OCI-LY7 (cell line): ENCODE data around the gene RNF14. TPM values are rescaled to one million over a fixed set of nuclear protein-coding genes. Genes with fewer than 3 reads are reported as not detected.

Source experiments
- BruUV-seq: library from RNA; stranded (reverse); fragments of 400-500 nt; replicated peaks from 2 replicates; lab custom pipeline; 2021; lab: Mats Ljungman, UMichigan
- CTCF ChIA-PET: fragments of 300-600 bp; sonication (Branson Sonifier 250); formaldehyde crosslinking; loops from one replicate; lab custom pipeline; 2022; ENCODE audit warnings: antibody characterized with exemption; ENCODE audit not compliant: unreplicated experiment; lab: Charles Lee
- POLR2A ChIA-PET: fragments of 300-600 bp; sonication (Branson Sonifier 250); formaldehyde crosslinking; loops from one replicate; lab custom pipeline; 2022; ENCODE audit warnings: antibody characterized with exemption; lab: Charles Lee
- DNase-seq: peaks from one replicate; pipeline ENCODE4 v3.0.0-alpha.2; 2015; ENCODE audit warnings: low spot score
- H2AFZ ChIP-seq: fragments of 200-600 bp; sonication (generic), shearing (Covaris generic); 2 replicates; pipeline ENCODE4 v1.6.1; 2014; ENCODE audit warnings: mild to moderate bottlenecking, antibody characterized with exemption, low read length, moderate library complexity
- H3K27ac ChIP-seq: fragments of 200-600 bp; sonication (generic); 2 replicates; pipeline ENCODE4 v1.5.1; 2014; ENCODE audit warnings: mixed run types, low read depth, mild to moderate bottlenecking, moderate library complexity, low read length, inconsistent platforms; ENCODE audit not compliant: poor library complexity, severe bottlenecking
- H3K36me3 ChIP-seq: fragments of 200-600 bp; sonication (generic); 2 replicates; pipeline ENCODE4 v1.6.1; 2014; ENCODE audit warnings: mild to moderate bottlenecking, antibody characterized with exemption, low read length, moderate library complexity, mixed read lengths; ENCODE audit not compliant: insufficient read depth
- H3K4me1 ChIP-seq: fragments of 200-600 bp; sonication (generic); 2 replicates; pipeline ENCODE4 v1.5.1; 2014; ENCODE audit warnings: mild to moderate bottlenecking, low read length; ENCODE audit not compliant: insufficient read depth, poor library complexity, severe bottlenecking
- H3K4me2 ChIP-seq: fragments of 200-600 bp; sonication (generic); 2 replicates; pipeline ENCODE4 v1.6.1; 2014; ENCODE audit warnings: mild to moderate bottlenecking, low read length
- H3K4me3 ChIP-seq: fragments of 200-600 bp; sonication (generic); 2 replicates; pipeline ENCODE4 v1.5.1; 2014; ENCODE audit warnings: mild to moderate bottlenecking, low read depth, low read length; ENCODE audit not compliant: poor library complexity, severe bottlenecking
- H3K79me2 ChIP-seq: fragments of 200-600 bp; sonication (generic); 2 replicates; pipeline ENCODE4 v1.6.1; 2016; ENCODE audit warnings: low read depth, mild to moderate bottlenecking, low read length, moderate library complexity, mixed read lengths; ENCODE audit not compliant: insufficient read depth
- H3K9me2 ChIP-seq: fragments of 200-600 bp; sonication (generic); 2 replicates; pipeline ENCODE4 v1.6.1; 2016; ENCODE audit warnings: mild to moderate bottlenecking, low read length, mixed read lengths; ENCODE audit not compliant: insufficient read depth
- H3K9me3 ChIP-seq: fragments of 200-600 bp; sonication (generic); 2 replicates; pipeline ENCODE4 v1.6.1; 2014; ENCODE audit warnings: mild to moderate bottlenecking, mixed run types, low read length, mixed read lengths
- H4K20me1 ChIP-seq: fragments of 200-600 bp; sonication (generic); 2 replicates; pipeline ENCODE4 v1.6.1; 2014; ENCODE audit warnings: mild to moderate bottlenecking, antibody characterized with exemption, low read length, moderate library complexity, mixed read lengths; ENCODE audit not compliant: insufficient read depth
- CTCF ChIP-seq: fragments of 200-600 bp; sonication (generic); conservative IDR thresholded peaks from 2 replicates; pipeline ENCODE4 v1.5.1; 2014; ENCODE audit warnings: mild to moderate bottlenecking, antibody characterized with exemption, low read length, moderate library complexity, mixed read lengths
- EZH2phosphoT487 ChIP-seq: fragments of 200-600 bp; sonication (generic); IDR thresholded peaks from 2 replicates; pipeline ENCODE4 v1.6.1; 2018; ENCODE audit warnings: low read depth, borderline replicate concordance, mild to moderate bottlenecking, mixed run types, antibody characterized with exemption, low read length, moderate library complexity, mixed read lengths
- intact Hi-C: fragments of 100-400 bp; cut with micrococcal nuclease; formaldehyde crosslinking; loops from one replicate; pipeline ENCODE4 v1.10.0; 2022; ENCODE audit not compliant: unreplicated experiment
- total RNA-seq, 2 experiments: library from RNA; depleted of rRNA in 1 of 2; stranded (reverse); fragments of >200 nt in 1 of 2; shearing (Covaris generic) in 1 of 2; gene quantifications; 2 replicates each; pipeline ENCODE4 v1.2.3, GENCODE V29; 2014 to 2022

The RNF14 gene
- total RNA-seq, 2 experiments from 2014 or later, result 31.7 to 41.1 TPM

- ChIA-PET POLR2A (no interaction called here), CTCF (no interaction called here)
- Histone ChIP-seq H2AFZ (no peak overlapping the region), H3K79me2 (no peaks in the 10 kb centered on the region), H3K9me2 (no peaks in the 10 kb centered on the region), H3K4me2 (no peak overlapping the region), H3K9me3 (no peaks in the 10 kb centered on the region), H3K36me3 (peaks cover 79% of the 10 kb centered on the region), H3K4me3 (no peak overlapping the region), H4K20me1 (no peaks in the 10 kb centered on the region), H3K4me1 (peaks cover under 1% of the 10 kb centered on the region), H3K27ac (no peak overlapping the region)
- no peak for TF ChIP-seq EZH2phosphoT487
- no peak for TF ChIP-seq CTCF
- intact Hi-C loops, result no loop called here
- BruUV-seq, result no TSS peak
- DNase-seq, result no peak
Measured at GRCh38 chr5:142006363-142007236, 37.7 kb downstream of the RNF14 start.

DNA sequence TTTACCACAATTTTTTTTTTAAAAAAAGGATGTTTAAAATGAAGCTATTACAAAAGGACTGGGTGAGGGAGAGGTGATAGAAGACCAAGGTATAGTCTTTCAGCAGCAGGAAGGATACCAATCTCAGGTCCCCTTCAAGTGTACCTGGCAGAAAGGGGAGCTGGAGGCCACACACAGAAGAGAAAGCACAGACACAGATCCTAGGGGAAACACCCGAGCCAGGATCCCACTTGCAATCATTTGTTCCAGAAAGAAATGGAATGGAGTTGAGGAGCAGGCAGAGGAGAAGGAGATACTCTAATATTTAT is 38.3 kb downstream of the RNF14 start:
- Histone ChIP-seq H3K4me2 (no peak overlapping the region), H3K9me3 (no peaks in the 10 kb centered on the region), H3K9me2 (no peaks in the 10 kb centered on the region), H3K4me3 (no peak overlapping the region), H3K79me2 (no peaks in the 10 kb centered on the region), H3K36me3 (peaks cover 74% of the 10 kb centered on the region), H2AFZ (no peak overlapping the region), H3K27ac (no peak overlapping the region), H4K20me1 (no peaks in the 10 kb centered on the region), H3K4me1 (peaks cover 7% of the 10 kb centered on the region)
- intact Hi-C loops, result no loop called here
- no peak for DNase-seq
- POLR2A ChIA-PET, result interaction anchor here (0.6 kb wide), 1 partner anchor 23 kb away, joined by 4 read pairs; no protein-coding TSS in a partner anchor
- BruUV-seq, result no TSS peak
- CTCF ChIA-PET, result no interaction called here
- TF ChIP-seq CTCF (no peak), EZH2phosphoT487 (no peak)

GRCh38 chr5:142008813-142009212 is 39.9 kb downstream of the RNF14 start:
- ChIA-PET POLR2A (no interaction called here), CTCF (no interaction called here)
- H3K4me2 ChIP-seq, result no peak overlapping the region
- no peak for DNase-seq
- no peaks in the 10 kb centered on the region for H3K9me3 ChIP-seq
- H4K20me1 ChIP-seq, result no peaks in the 10 kb centered on the region
- no peak for TF ChIP-seq EZH2phosphoT487
- TF ChIP-seq CTCF, result no peak
- H3K79me2 ChIP-seq, result no peaks in the 10 kb centered on the region
- H3K4me1 ChIP-seq, result peaks cover 16% of the 10 kb centered on the region
- no peak overlapping the region for H2AFZ ChIP-seq
- H3K36me3 ChIP-seq, result peaks cover 59% of the 10 kb centered on the region
- intact Hi-C loops, result no loop called here
- H3K9me2 ChIP-seq, result no peaks in the 10 kb centered on the region
- H3K4me3 ChIP-seq, result no peak overlapping the region
- no TSS peak for BruUV-seq
- no peak overlapping the region for H3K27ac ChIP-seq
